ENCODE results near the gene ATXN10. TPM values are rescaled to one million over a fixed set of nuclear protein-coding genes. Genes with fewer than 3 reads are reported as not detected.

ATXN10 gene
- total and polyA plus RNA-seq, 2 of the 13 experiments (the other 11 are each of a cell fraction or from before 2014, with no cell fraction given) = 60.1 to 194 TPM

GRCh38 chr22:45750626-45751025 lies 79.0 kb downstream of the ATXN10 start (continued):
- no peak for TF ChIP-seq ZNF609 (CRISPR knock-in tag; IDR thresholded peaks at IDR 0.05; ENCODE audit: borderline replicate concordance)
- TF ChIP-seq ELF1 (CRISPR knock-in tag; IDR thresholded peaks at IDR 0.05) = no peak
- no peak for TF ChIP-seq ZNF589 (CRISPR knock-in tag; conservative IDR thresholded peaks at IDR 0.05)
- no peak for TF ChIP-seq ZNF790 (CRISPR knock-in tag; IDR thresholded peaks at IDR 0.05; ENCODE audit: borderline replicate concordance)
- no peak for TF ChIP-seq ZNF335 (CRISPR knock-in tag; IDR thresholded peaks at IDR 0.05)

- DNase-seq (ENCODE audit: low spot score) (no peak), ATAC-seq (no peak), FAIRE-seq (no peak)
- no TSS peak for BruUV-seq (replicated peaks)
- Histone ChIP-seq H3K9me3 (ENCODE audit: low read length) (no peaks in the 10 kb centered on the region), H3K79me2 (ENCODE audit: insufficient read depth, low read length) (peaks cover 2% of the 10 kb centered on the region), H3K4me3 (replicated peaks in 1 of 3; ENCODE audit: insufficient read depth in 1 of 3, low read depth in 2 of 3, low read length in 3 of 3) (no peak overlapping the region), H3K9ac (ENCODE audit: insufficient read depth, low read depth, low read length) (no peak overlapping the region), H4K20me1 (ENCODE audit: insufficient read depth, low read length) (no peaks in the 10 kb centered on the region), H3K36me3 (replicated peaks in 1 of 2; ENCODE audit: control insufficient read depth in 1 of 2, insufficient read depth in 2 of 2, low read length in 2 of 2) (peaks cover 7 to 41% of the 10 kb centered on the region in 2 experiments; a peak in 4 of 5 replicates), H3K27ac (ENCODE audit: extremely low read length, insufficient read depth, low read length) (no peak overlapping the region), H3K4me1 (ENCODE audit: insufficient read depth, low read length) (no peaks in the 10 kb centered on the region), H2AFZ (ENCODE audit: low read length) (no peak overlapping the region), H3K27me3 (ENCODE audit: control insufficient read depth in 1 of 2, insufficient read depth in 2 of 2, low read length in 2 of 2) (no peaks in the 10 kb centered on the region), H3K4me2 (ENCODE audit: low read depth, low read length) (no peak overlapping the region)
- intact Hi-C loops (cut with micrococcal nuclease; ENCODE audit: unreplicated experiment) = no loop called here
- WGBS (ENCODE audit: low lambda C conversion rate) = 98% methylated on average over 2 of the region's 2 CpGs
- in situ Hi-C loops (cut with HindIII; ENCODE audit: extremely low pct_ligation_motif_present, low pct_unique_long_range_greater_than_20kb) = no loop called here
- ChIA-PET POLR2A (no interaction called here), CTCF (ENCODE audit: low intra/inter-chr PET ratio, low total read pairs) (no interaction called here)
- TF ChIP-seq POLR2AphosphoS5 (IDR thresholded peaks at IDR 0.05; ENCODE audit: low read depth, low read length) = no peak
- no peak for TF ChIP-seq KDM2A (CRISPR knock-in tag; IDR thresholded peaks at IDR 0.05; ENCODE audit: borderline replicate concordance, low read depth)
- no peak for TF ChIP-seq ZNF33A (CRISPR knock-in tag; IDR thresholded peaks at IDR 0.05; ENCODE audit: borderline replicate concordance)
- no peak for TF ChIP-seq TOPORS (CRISPR knock-in tag; IDR thresholded peaks at IDR 0.05)
- TF ChIP-seq, protein P1, sequence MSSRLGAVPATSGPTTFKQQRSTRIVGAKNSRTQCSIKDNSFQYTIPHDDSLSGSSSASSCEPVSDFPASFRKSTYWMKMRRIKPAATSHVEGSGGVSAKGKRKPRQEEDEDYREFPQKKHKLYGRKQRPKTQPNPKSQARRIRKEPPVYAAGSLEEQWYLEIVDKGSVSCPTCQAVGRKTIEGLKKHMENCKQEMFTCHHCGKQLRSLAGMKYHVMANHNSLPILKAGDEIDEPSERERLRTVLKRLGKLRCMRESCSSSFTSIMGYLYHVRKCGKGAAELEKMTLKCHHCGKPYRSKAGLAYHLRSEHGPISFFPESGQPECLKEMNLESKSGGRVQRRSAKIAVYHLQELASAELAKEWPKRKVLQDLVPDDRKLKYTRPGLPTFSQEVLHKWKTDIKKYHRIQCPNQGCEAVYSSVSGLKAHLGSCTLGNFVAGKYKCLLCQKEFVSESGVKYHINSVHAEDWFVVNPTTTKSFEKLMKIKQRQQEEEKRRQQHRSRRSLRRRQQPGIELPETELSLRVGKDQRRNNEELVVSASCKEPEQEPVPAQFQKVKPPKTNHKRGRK (CRISPR knock-in tag; IDR thresholded peaks at IDR 0.05) = no peak
- no peak for TF ChIP-seq ZMYM4 (CRISPR knock-in tag; IDR thresholded peaks at IDR 0.05)
- TF ChIP-seq ZFY (CRISPR knock-in tag; IDR thresholded peaks at IDR 0.05) = no peak
These were observed 80.4 kb downstream of the ATXN10 start for GRCh38 chr22:45752036-45752435.

Data from HepG2 (cell line).